ENCODE results near the gene PHACTR1. TPM values are rescaled to one million over a fixed set of nuclear protein-coding genes. Genes with fewer than 3 reads are reported as not detected.

The PHACTR1 gene
- polyA plus RNA-seq, 1 of the 3 experiments (the other 2 are of a cell fraction), result 0.12 TPM

DNA sequence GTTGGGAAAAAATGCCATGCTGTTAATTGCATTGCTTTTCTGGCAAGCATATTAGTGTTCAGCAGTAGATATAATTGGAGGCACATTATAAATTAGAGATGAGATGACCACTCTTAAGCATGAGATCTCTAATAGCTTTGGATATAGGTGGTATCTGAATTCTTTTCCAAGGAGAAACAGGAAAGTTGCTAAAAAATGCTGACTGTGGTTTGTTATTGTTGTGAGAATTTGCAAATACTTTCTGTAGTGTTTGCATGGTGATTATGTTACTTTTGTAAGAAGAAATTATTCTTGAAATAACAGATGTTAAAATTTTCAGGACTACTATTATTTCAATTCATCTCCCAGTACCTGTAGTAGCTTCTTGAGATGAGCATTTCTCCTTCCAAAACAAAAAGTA lies 386.6 kb downstream of the PHACTR1 start:
- CTCF ChIA-PET, result interaction anchor here (0.6 to 0.9 kb wide), 2 partner anchors 17 to 192 kb away, joined by 3 read pairs; no protein-coding TSS in a partner anchor
- TF ChIP-seq CHD2 (IDR thresholded peaks at IDR 0.05; ENCODE audit: low read length, partially characterized antibody) (no peak), SMC3 (IDR thresholded peaks at IDR 0.05; ENCODE audit: low read depth, low read length) (no peak), RAD21 (IDR thresholded peaks at IDR 0.05; ENCODE audit: low read length) (no peak), EP300 (IDR thresholded peaks at IDR 0.05; ENCODE audit: borderline replicate concordance in 1 of 2, low read depth in 1 of 2, low read length in 1 of 2) (no peak), TAF1 (IDR thresholded peaks at IDR 0.05; ENCODE audit: borderline replicate concordance, low read depth, low read length) (no peak), FOXJ3 (CRISPR knock-in tag; IDR thresholded peaks at IDR 0.05) (no peak)
- POLR2A ChIA-PET, result no interaction called here

DNA sequence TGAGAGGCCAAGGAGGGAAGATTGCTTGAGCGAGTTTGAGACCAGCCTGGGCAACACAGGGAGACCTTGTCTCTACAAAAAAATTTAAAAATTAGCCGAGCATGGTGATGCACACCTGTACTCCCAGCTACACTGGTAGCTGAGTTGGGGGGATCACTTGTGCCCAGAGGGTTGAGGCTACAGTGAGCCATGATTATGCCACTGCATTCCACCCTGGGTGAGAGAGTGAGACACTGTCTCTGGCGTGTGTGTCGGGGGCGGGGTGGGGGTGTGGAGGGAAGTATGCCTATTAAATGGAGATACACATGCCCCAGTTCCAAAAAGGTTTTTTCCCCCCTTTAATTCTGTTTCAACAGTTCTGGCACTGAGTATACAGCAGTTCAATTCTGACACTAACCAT lies 388.6 kb downstream of the PHACTR1 start:
- POLR2A ChIA-PET, result no interaction called here
- Histone ChIP-seq H3K36me3 (replicated peaks in 1 of 2; ENCODE audit: control insufficient read depth in 1 of 2, insufficient read depth in 2 of 2, low read length in 1 of 2) (no peaks in the 10 kb centered on the region), H3K9ac (no peak overlapping the region), H3K9me3 (no peaks in the 10 kb centered on the region), H3F3A (replicated peaks; ENCODE audit: insufficient read depth) (no peaks in the 10 kb centered on the region), H4K20me1 (ENCODE audit: insufficient read depth) (no peaks in the 10 kb centered on the region), H3K79me2 (ENCODE audit: insufficient read depth) (no peaks in the 10 kb centered on the region), H3K4me3 (ENCODE audit: low read depth in 2 of 2, low read length in 1 of 2) (no peak overlapping the region), H3K4me2 (no peak overlapping the region), H3K9me2 (no peaks in the 10 kb centered on the region), H3K27ac (ENCODE audit: low read depth in 2 of 2, low read length in 1 of 2) (no peak overlapping the region), H3K4me1 (ENCODE audit: control insufficient read depth in 1 of 2, insufficient read depth in 2 of 2, low read depth in 1 of 2, low read length in 1 of 2) (no peaks in the 10 kb centered on the region), H3K27me3 (ENCODE audit: insufficient read depth) (no peaks in the 10 kb centered on the region), H2AFZ (ENCODE audit: low read depth) (no peak overlapping the region)
- CTCF ChIA-PET, result interaction anchor here (1.4 kb wide), 1 partner anchor 9 kb away, joined by 3 read pairs; no protein-coding TSS in a partner anchor
- TF ChIP-seq, protein P1, sequence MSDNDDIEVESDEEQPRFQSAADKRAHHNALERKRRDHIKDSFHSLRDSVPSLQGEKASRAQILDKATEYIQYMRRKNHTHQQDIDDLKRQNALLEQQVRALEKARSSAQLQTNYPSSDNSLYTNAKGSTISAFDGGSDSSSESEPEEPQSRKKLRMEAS (IDR thresholded peaks at IDR 0.05; ENCODE audit: low read depth), result no peak
- no peak for TF ChIP-seq FOXM1 (IDR thresholded peaks at IDR 0.05; ENCODE audit: low read depth)
- TF ChIP-seq MEF2A (IDR thresholded peaks at IDR 0.05; ENCODE audit: borderline replicate concordance, low read depth), result no peak
- TF ChIP-seq, protein P2, sequence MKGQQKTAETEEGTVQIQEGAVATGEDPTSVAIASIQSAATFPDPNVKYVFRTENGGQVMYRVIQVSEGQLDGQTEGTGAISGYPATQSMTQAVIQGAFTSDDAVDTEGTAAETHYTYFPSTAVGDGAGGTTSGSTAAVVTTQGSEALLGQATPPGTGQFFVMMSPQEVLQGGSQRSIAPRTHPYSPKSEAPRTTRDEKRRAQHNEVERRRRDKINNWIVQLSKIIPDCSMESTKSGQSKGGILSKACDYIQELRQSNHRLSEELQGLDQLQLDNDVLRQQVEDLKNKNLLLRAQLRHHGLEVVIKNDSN (IDR thresholded peaks at IDR 0.05; ENCODE audit: borderline replicate concordance, low read depth), result no peak
- TF ChIP-seq RXRA (IDR thresholded peaks at IDR 0.05; ENCODE audit: borderline replicate concordance, low read depth), result no peak
- TF ChIP-seq RFX5 (IDR thresholded peaks at IDR 0.05; ENCODE audit: low read length), result no peak
- TF ChIP-seq PBX3 (IDR thresholded peaks at IDR 0.05), result no peak
- no peak for TF ChIP-seq CHD2 (IDR thresholded peaks at IDR 0.05; ENCODE audit: low read length, partially characterized antibody)
- no peak for TF ChIP-seq IRF3 (IDR thresholded peaks at IDR 0.05; ENCODE audit: low read depth, low read length)
- no peak for TF ChIP-seq ELF1 (IDR thresholded peaks at IDR 0.05)
- TF ChIP-seq YY1 (IDR thresholded peaks at IDR 0.05; ENCODE audit: low read depth), result no peak
- no peak for TF ChIP-seq RCOR1 (IDR thresholded peaks at IDR 0.05; ENCODE audit: low read length)
- TF ChIP-seq, protein P3, sequence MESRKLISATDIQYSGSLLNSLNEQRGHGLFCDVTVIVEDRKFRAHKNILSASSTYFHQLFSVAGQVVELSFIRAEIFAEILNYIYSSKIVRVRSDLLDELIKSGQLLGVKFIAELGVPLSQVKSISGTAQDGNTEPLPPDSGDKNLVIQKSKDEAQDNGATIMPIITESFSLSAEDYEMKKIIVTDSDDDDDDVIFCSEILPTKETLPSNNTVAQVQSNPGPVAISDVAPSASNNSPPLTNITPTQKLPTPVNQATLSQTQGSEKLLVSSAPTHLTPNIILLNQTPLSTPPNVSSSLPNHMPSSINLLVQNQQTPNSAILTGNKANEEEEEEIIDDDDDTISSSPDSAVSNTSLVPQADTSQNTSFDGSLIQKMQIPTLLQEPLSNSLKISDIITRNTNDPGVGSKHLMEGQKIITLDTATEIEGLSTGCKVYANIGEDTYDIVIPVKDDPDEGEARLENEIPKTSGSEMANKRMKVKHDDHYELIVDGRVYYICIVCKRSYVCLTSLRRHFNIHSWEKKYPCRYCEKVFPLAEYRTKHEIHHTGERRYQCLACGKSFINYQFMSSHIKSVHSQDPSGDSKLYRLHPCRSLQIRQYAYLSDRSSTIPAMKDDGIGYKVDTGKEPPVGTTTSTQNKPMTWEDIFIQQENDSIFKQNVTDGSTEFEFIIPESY (IDR thresholded peaks at IDR 0.05; ENCODE audit: borderline replicate concordance, low read depth), result no peak
- no peak for DNase-seq
- 54% methylated on average over 5 of the region's 5 CpGs for WGBS (ENCODE audit: low lambda C conversion rate)

More for the DNA sequence above, 386.6 kb downstream of the PHACTR1 start:
- H3K4me1 ChIP-seq (ENCODE audit: control insufficient read depth in 1 of 2, insufficient read depth in 2 of 2, low read depth in 1 of 2, low read length in 1 of 2), result no peaks in the 10 kb centered on the region
- H3K79me2 ChIP-seq (ENCODE audit: insufficient read depth), result no peaks in the 10 kb centered on the region
- no peak overlapping the region for H3K9ac ChIP-seq
- H3F3A ChIP-seq (replicated peaks; ENCODE audit: insufficient read depth), result no peaks in the 10 kb centered on the region
- no peaks in the 10 kb centered on the region for H3K9me2 ChIP-seq
- no peak for DNase-seq
- no peak overlapping the region for H2AFZ ChIP-seq (ENCODE audit: low read depth)
- no peaks in the 10 kb centered on the region for H3K36me3 ChIP-seq (replicated peaks in 1 of 2; ENCODE audit: control insufficient read depth in 1 of 2, insufficient read depth in 2 of 2, low read length in 1 of 2)
- H3K4me3 ChIP-seq (ENCODE audit: low read depth in 2 of 2, low read length in 1 of 2), result no peak overlapping the region
- H3K9me3 ChIP-seq, result no peaks in the 10 kb centered on the region
- H3K27me3 ChIP-seq (ENCODE audit: insufficient read depth), result no peaks in the 10 kb centered on the region
- H4K20me1 ChIP-seq (ENCODE audit: insufficient read depth), result no peaks in the 10 kb centered on the region
- H3K4me2 ChIP-seq, result no peak overlapping the region
- H3K27ac ChIP-seq (ENCODE audit: low read depth in 2 of 2, low read length in 1 of 2), result no peak overlapping the region

Measured in SK-N-SH (cell line).